IMR-90 (cell line): ENCODE results near the gene LTBP2.

Experiments
- CTCF ChIP-seq: conservative IDR thresholded peaks from 2 replicates; pipeline ENCODE4 v1.5.1; 2012; ENCODE audit warnings: mild to moderate bottlenecking, low read depth, low read length, improper control_type of control experiment
- RFX5 ChIP-seq: IDR thresholded peaks from 2 replicates; pipeline ENCODE4 v1.8.0; 2012; ENCODE audit warnings: low read depth, mild to moderate bottlenecking, low read length, moderate library complexity
- USF2 ChIP-seq: fragments of 150-350 bp; IDR thresholded peaks from 2 replicates; pipeline ENCODE4 v1.6.1; 2017; ENCODE audit warnings: mild to moderate bottlenecking, antibody characterized with exemption, low read length, low read depth
- TF ChIP-seq, protein P1 (sequence below): fragments of 150-350 bp; IDR thresholded peaks from 2 replicates; pipeline ENCODE4 v1.6.1; 2016; ENCODE audit warnings: low read depth, mild to moderate bottlenecking, low read length, moderate library complexity, borderline replicate concordance

GRCh38 chr14:74573421-74574089 lies 38.5 kb downstream of the LTBP2 start:
- TF ChIP-seq CTCF (no peak), RFX5 (no peak), USF2 (no peak)
- TF ChIP-seq, protein P1, sequence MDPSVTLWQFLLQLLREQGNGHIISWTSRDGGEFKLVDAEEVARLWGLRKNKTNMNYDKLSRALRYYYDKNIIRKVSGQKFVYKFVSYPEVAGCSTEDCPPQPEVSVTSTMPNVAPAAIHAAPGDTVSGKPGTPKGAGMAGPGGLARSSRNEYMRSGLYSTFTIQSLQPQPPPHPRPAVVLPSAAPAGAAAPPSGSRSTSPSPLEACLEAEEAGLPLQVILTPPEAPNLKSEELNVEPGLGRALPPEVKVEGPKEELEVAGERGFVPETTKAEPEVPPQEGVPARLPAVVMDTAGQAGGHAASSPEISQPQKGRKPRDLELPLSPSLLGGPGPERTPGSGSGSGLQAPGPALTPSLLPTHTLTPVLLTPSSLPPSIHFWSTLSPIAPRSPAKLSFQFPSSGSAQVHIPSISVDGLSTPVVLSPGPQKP, result no peak
